Breast epithelium (tissue), 3 donors: Measurements from ENCODE around the gene C20orf144.

ENCODE experiments used
- CTCF ChIP-seq, 3 donors: fragments of 450-650 bp; IDR thresholded peaks; one replicate each; pipeline ENCODE4 v1.5.1; 2016 to 2017; ENCODE audit warnings: antibody characterized with exemption in 3 of 3, mild to moderate bottlenecking in 3 of 3, moderate library complexity in 3 of 3
- POLR2A ChIP-seq: fragments of 450-650 bp; IDR thresholded peaks from one replicate; pipeline ENCODE4 v1.6.1; 2016; ENCODE audit warnings: antibody characterized with exemption, mild to moderate bottlenecking, moderate library complexity
- POLR2AphosphoS5 ChIP-seq, 3 donors: sonication (generic); formaldehyde crosslinking; IDR thresholded peaks; one replicate each; pipeline ENCODE4 v1.6.1; 2017; ENCODE audit warnings: antibody characterized with exemption in 3 of 3

DNA sequence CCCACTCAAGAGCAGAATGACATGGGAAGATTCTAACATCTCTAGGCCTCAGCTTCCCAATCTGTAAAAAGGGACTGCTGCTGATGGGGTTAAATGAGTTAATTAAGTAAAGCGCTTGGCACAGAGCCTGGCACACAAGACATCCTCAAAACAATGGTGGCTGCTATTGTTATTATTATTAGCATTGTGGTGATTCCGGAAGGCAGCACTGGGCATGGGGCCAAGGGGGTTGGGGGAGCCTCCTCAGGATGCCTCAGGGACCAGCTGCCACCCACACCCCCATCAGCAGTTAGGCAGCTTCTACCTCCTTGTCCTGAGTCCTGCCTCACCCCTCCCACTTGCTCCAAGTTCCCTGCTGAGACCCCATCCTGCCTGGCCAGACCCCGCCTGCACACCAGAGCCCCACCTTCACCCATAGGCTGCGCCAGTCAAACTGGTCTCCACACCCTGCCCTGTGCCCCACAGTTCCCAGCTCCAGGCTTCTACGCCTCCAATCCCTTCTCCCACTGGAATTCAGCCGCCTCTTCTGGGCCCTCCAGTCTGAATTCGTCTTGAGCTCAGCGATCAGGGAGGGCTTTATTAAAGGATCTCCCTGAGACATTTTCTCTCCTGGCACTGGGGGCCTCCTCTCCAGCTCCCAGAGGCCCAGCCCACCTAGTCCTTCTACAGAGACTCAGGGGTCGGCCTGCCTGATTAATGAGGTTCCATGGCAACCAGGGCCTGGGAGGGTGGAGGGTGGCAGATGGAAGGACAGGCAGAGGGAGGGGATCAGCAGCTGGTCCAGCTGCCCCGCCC lies 22.6 kb downstream of the C20orf144 start:
- TF ChIP-seq CTCF (IDR thresholded peaks at IDR 0.05) (no peak), POLR2AphosphoS5 (IDR thresholded peaks at IDR 0.05) (no peak), POLR2A (no peak)
